GM12878 (cell line): ENCODE results near the gene ZNF107. TPM values are rescaled to one million over a fixed set of nuclear protein-coding genes. Genes with fewer than 3 reads are reported as not detected.
A peak's percentile ranks its signal among the peaks of the same experiment; 100 is the strongest.

Source experiments
- ATAC-seq: fragments of 200-7000 bp; cut with Tn5 transposase; 3 replicates; pipeline ENCODE4 v1.9.1; 2020; ENCODE audit warnings: mild to moderate bottlenecking, moderate library complexity
- BruUV-seq: library from RNA; stranded (reverse); fragments of 400-500 nt; replicated peaks from 2 replicates; lab custom pipeline; 2021; lab: Mats Ljungman, UMichigan
- CTCF ChIA-PET: fragments of 300-600 bp; sonication (Branson Sonifier 250); formaldehyde crosslinking; extraction: SDS; loops from one replicate; lab custom pipeline; 2021; ENCODE audit warnings: inconsistent platforms; lab: Yijun Ruan, JAX
- POLR2A ChIA-PET: fragments of 350-600 bp; formaldehyde crosslinking; extraction: SDS; loops from one replicate; lab custom pipeline; 2021; ENCODE audit warnings: inconsistent platforms; lab: Charles Lee
- RAD21 ChIA-PET: fragments of 300-600 bp; sonication (Branson Sonifier 250); formaldehyde crosslinking; loops from one replicate; lab custom pipeline; 2023; ENCODE audit warnings: antibody characterized with exemption; ENCODE audit not compliant: unreplicated experiment; lab: Charles Lee
- SMC1A ChIA-PET: fragments of 300-600 bp; sonication (Branson Sonifier 250); formaldehyde crosslinking; loops from one replicate; lab custom pipeline; 2023; ENCODE audit not compliant: unreplicated experiment, uncharacterized antibody; lab: Charles Lee
- DNase-seq: peaks from one replicate; pipeline ENCODE4 v3.0.0-alpha.2; 2011; ENCODE audit warnings: low read depth, low spot score
- FAIRE-seq: peaks from 3 replicates; lab custom pipeline; 2011; peaks lifted over from hg19 to GRCh38; lab: Jason Lieb, UNC
- H2AFZ ChIP-seq: 2 replicates; pipeline ENCODE4 v1.6.0; 2011; ENCODE audit warnings: low read depth, low read length, control low read depth; ENCODE audit not compliant: control insufficient read depth
- H3K27ac ChIP-seq: 2 replicates; pipeline ENCODE4 v1.5.1; 2011; ENCODE audit warnings: control low read depth; ENCODE audit not compliant: control insufficient read depth, insufficient read depth
- H3K27me3 ChIP-seq, 2 experiments: replicated peaks in 1 of 2; 2 replicates each; pipeline versions ENCODE4 v1.6.0 to v1.6.1; 2011; ENCODE audit warnings: low read length in 1 of 2; ENCODE audit not compliant: control insufficient read depth in 2 of 2, insufficient read depth in 2 of 2
- H3K36me3 ChIP-seq, 2 experiments: 2 replicates each; pipeline ENCODE4 v1.5.1; 2011; ENCODE audit warnings: low read length in 1 of 2; ENCODE audit not compliant: control insufficient read depth in 2 of 2, insufficient read depth in 2 of 2
- H3K4me1 ChIP-seq: 2 replicates; pipeline ENCODE4 v1.6.1; 2011; ENCODE audit warnings: mild to moderate bottlenecking, low read length, moderate library complexity, mixed read lengths; ENCODE audit not compliant: control insufficient read depth, insufficient read depth
- H3K4me2 ChIP-seq: 2 replicates; pipeline ENCODE4 v1.6.0; 2011; ENCODE audit warnings: control low read depth; ENCODE audit not compliant: control insufficient read depth, insufficient read depth
- H3K4me3 ChIP-seq: fragments of 200-600 bp; sonication (generic); 2 replicates; pipeline ENCODE4 v1.5.1; 2016
- H3K79me2 ChIP-seq: 2 replicates; pipeline ENCODE4 v1.6.0; 2011; ENCODE audit warnings: low read length; ENCODE audit not compliant: control insufficient read depth, insufficient read depth
- H3K9ac ChIP-seq: 2 replicates; pipeline ENCODE4 v1.8.0; 2011; ENCODE audit warnings: low read length, control low read depth, mixed read lengths; ENCODE audit not compliant: control insufficient read depth, insufficient read depth
- H3K9me3 ChIP-seq: replicated peaks from 3 replicates; pipeline ENCODE4 v1.5.1; 2011; ENCODE audit warnings: mild to moderate bottlenecking, low read length; ENCODE audit not compliant: control insufficient read depth, insufficient read depth
- H4K20me1 ChIP-seq: 2 replicates; pipeline ENCODE4 v1.6.0; 2011; ENCODE audit not compliant: control insufficient read depth, insufficient read depth
- ASH2L ChIP-seq: fragments of 300-600, 200-600 bp; sonication (generic); IDR thresholded peaks from 2 replicates; pipeline ENCODE4 v1.6.1; 2017; ENCODE audit warnings: low read depth, mild to moderate bottlenecking, borderline replicate concordance
- BRCA1 ChIP-seq: IDR thresholded peaks from 2 replicates; pipeline ENCODE4 v1.6.1; 2011; ENCODE audit warnings: low read depth, low read length, improper control_type of control experiment
- HCFC1 ChIP-seq: fragments of 150-350 bp; IDR thresholded peaks from 2 replicates; pipeline ENCODE4 v1.6.1; 2014; ENCODE audit warnings: low read length
- NFXL1 ChIP-seq: fragments of 450-650 bp; IDR thresholded peaks from 2 replicates; pipeline ENCODE4 v1.6.1; 2017; ENCODE audit warnings: antibody characterized with exemption, mild to moderate bottlenecking, borderline replicate concordance
- RAD21 ChIP-seq: IDR thresholded peaks from 2 replicates; pipeline ENCODE4 v1.6.1; 2011; ENCODE audit warnings: mild to moderate bottlenecking, low read depth, low read length, moderate library complexity; ENCODE audit not compliant: insufficient read depth
- SMC3 ChIP-seq: IDR thresholded peaks from 2 replicates; pipeline ENCODE4 v1.6.1; 2011; ENCODE audit warnings: low read length, improper control_type of control experiment, borderline replicate concordance
- TCF7 ChIP-seq: IDR thresholded peaks from 2 replicates; pipeline ENCODE4 v1.6.1; 2014; ENCODE audit warnings: antibody characterized with exemption, borderline replicate concordance
- ZBED1 ChIP-seq: IDR thresholded peaks from 2 replicates; pipeline ENCODE4 v1.6.1; 2016; ENCODE audit warnings: borderline replicate concordance
- ZNF274 ChIP-seq: IDR thresholded peaks from one replicate; pipeline ENCODE4 v1.8.0; 2011; ENCODE audit not compliant: insufficient read length, insufficient read depth
- WGBS: methylation state at CpG from one replicate; pipeline ENCODE4 v1.1.6; 2016; ENCODE audit warnings: low lambda C conversion rate; ENCODE audit not compliant: insufficient replicate concordance, insufficient coverage; ENCODE audit errors: missing lambda C conversion rate; 5-methylcytosine and 5-hydroxymethylcytosine counted together
- in situ Hi-C: fragments of 300-500 bp; cut with MboI; formaldehyde crosslinking; loops from 9 replicates; pipeline ENCODE4 v1.14.3; 2018; ENCODE audit warnings: mixed read lengths
- intact Hi-C: fragments of 100-400 bp; cut with micrococcal nuclease; formaldehyde crosslinking; loops from one replicate; pipeline ENCODE4 v1.14.2; 2022; ENCODE audit not compliant: unreplicated experiment
- polyA plus RNA-seq, 11 experiments: library from polyadenylated mRNA; depleted of rRNA in 4 of 11; unstranded in 6 of 11; stranded (reverse) in 5 of 11; fragments of >200 nt; fragmentation: Nextera tagmentation in 4 of 11; fragmentation: Illumina TruSeq in 1 of 11; extraction: Ambion mirVana in 4 of 11; extraction: Trizol in 1 of 11; gene quantifications; 1 replicate in 1 of 11; 2 replicates in 10 of 11; pipeline versions ENCODE4 v1.2.1 to v1.2.3, GENCODE V29; 2011 to 2016; ENCODE audit warnings: inconsistent platforms in 2 of 11, missing spikeins in 2 of 11, low read depth in 1 of 11
- total RNA-seq, 4 experiments: library from RNA; depleted of rRNA in 3 of 4; stranded (reverse); fragments of >200 nt in 3 of 4; fragmentation: Illumina TruSeq in 1 of 4; extraction: Trizol in 1 of 4; gene quantifications; 2 replicates each; pipeline versions ENCODE4 v1.2.1 to v1.2.3, GENCODE V29; 2013 to 2021
- TF ChIP-seq, protein P1 (sequence below), 3 experiments: IDR thresholded peaks in 2 of 3; conservative IDR thresholded peaks in 1 of 3; 2 replicates each; pipeline ENCODE4 v1.5.1; 2011; ENCODE audit warnings: low read depth in 3 of 3, low read length in 3 of 3, mild to moderate bottlenecking in 3 of 3, control low read depth in 2 of 3, moderate library complexity in 2 of 3, inconsistent platforms in 1 of 3, mixed read lengths in 1 of 3; ENCODE audit not compliant: control insufficient read depth in 2 of 3, insufficient read depth in 1 of 3; ENCODE audit errors: extremely low read depth in 1 of 3
- TF ChIP-seq, protein P2 (sequence below): IDR thresholded peaks from 2 replicates; pipeline ENCODE4 v1.6.1; 2011; ENCODE audit warnings: low read depth, mild to moderate bottlenecking, low read length, moderate library complexity, borderline replicate concordance; ENCODE audit errors: extremely low read depth
- TF ChIP-seq, protein P3 (sequence below): fragments of 450-650 bp; IDR thresholded peaks from 2 replicates; pipeline ENCODE4 v1.6.1; 2014; ENCODE audit warnings: mild to moderate bottlenecking

Gene ZNF107
- total and polyA plus RNA-seq, 10 of the 15 experiments (the other 5 are each of a cell fraction or from before 2014, with no cell fraction given): 3.2 to 23.3 (median 13.7) TPM

GRCh38 chr7:64628721-64629120 lies 37.2 kb upstream of the ZNF107 start:
- Histone ChIP-seq H4K20me1 (no peaks in the 10 kb centered on the region), H3K4me2 (no peak overlapping the region)
- in situ Hi-C loops: no loop called here

DNA sequence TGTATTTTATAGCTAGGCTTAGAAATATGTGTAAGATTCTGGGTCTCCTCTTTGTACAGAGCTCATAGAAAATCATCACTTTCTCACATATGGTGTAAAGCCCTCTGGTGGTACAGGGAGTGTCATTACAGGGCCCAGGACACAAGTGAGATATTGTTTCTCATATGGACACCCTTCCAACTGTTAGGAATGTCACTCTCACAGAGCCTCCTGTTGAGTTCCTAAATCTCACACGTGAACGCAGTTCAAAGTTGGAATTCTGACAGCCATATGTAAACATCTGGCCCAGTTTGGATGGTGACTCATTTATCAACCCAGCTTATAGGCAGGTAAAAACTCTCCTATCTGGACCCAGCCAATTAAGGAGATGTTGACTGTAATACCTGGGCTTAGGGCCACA lies 35.4 kb upstream of the ZNF107 start:
- FAIRE-seq (no peak), ATAC-seq (0 out of 3 replicates have a peak, but pooled peaks have one; percentile 38), DNase-seq (no peak)
- Histone ChIP-seq H3K4me2 (no peak overlapping the region), H3K27me3 (no peaks in the 10 kb centered on the region), H3K27ac (no peak overlapping the region), H3K4me1 (no peaks in the 10 kb centered on the region), H3K9ac (no peak overlapping the region), H2AFZ (no peak overlapping the region), H3K9me3 (no peaks in the 10 kb centered on the region; the same call in 2 of the 3 replicates), H3K4me3 (no peak overlapping the region), H3K79me2 (no peaks in the 10 kb centered on the region), H3K36me3 (no peaks in the 10 kb centered on the region), H4K20me1 (no peaks in the 10 kb centered on the region)
- ChIA-PET CTCF (no interaction called here), SMC1A (interaction anchor here (1.0 kb wide), 1 partner anchor 309 kb away, joined by 5 read pairs; no protein-coding TSS in a partner anchor), RAD21 (no interaction called here), POLR2A (no interaction called here)
- WGBS: 0% methylated on average over 2 of the region's 2 CpGs
- in situ Hi-C loops (no loop called here), intact Hi-C loops (no loop called here)
- peak; percentile 31; the same call in 1 of the 2 replicates for TF ChIP-seq SMC3
- TF ChIP-seq, protein P1, sequence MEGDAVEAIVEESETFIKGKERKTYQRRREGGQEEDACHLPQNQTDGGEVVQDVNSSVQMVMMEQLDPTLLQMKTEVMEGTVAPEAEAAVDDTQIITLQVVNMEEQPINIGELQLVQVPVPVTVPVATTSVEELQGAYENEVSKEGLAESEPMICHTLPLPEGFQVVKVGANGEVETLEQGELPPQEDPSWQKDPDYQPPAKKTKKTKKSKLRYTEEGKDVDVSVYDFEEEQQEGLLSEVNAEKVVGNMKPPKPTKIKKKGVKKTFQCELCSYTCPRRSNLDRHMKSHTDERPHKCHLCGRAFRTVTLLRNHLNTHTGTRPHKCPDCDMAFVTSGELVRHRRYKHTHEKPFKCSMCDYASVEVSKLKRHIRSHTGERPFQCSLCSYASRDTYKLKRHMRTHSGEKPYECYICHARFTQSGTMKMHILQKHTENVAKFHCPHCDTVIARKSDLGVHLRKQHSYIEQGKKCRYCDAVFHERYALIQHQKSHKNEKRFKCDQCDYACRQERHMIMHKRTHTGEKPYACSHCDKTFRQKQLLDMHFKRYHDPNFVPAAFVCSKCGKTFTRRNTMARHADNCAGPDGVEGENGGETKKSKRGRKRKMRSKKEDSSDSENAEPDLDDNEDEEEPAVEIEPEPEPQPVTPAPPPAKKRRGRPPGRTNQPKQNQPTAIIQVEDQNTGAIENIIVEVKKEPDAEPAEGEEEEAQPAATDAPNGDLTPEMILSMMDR (IDR thresholded peaks at IDR 0.05 in 2 of 3, conservative IDR thresholded peaks at IDR 0.05 in 1 of 3; ENCODE audit: control insufficient read depth in 2 of 3, extremely low read depth in 1 of 3, insufficient read depth in 1 of 3, low read depth in 3 of 3, low read length in 3 of 3): peak; percentile 26 to 35 (median 35); a peak in 4 of 6 replicates
- TF ChIP-seq RAD21: peak; percentile 35; the same call in 1 of the 2 replicates
- TF ChIP-seq, protein P2, sequence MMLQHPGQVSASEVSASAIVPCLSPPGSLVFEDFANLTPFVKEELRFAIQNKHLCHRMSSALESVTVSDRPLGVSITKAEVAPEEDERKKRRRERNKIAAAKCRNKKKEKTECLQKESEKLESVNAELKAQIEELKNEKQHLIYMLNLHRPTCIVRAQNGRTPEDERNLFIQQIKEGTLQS: no peak
- TF ChIP-seq ASH2L: no peak
- BruUV-seq: no TSS peak

More at GRCh38 chr7:64628721-64629120, 37.2 kb upstream of the ZNF107 start:
- Histone ChIP-seq H3K79me2 (no peaks in the 10 kb centered on the region), H3K36me3 (no peaks in the 10 kb centered on the region), H3K9me3 (no peaks in the 10 kb centered on the region; the same call in 2 of the 3 replicates), H3K4me1 (no peaks in the 10 kb centered on the region), H3K9ac (no peak overlapping the region), H3K4me3 (no peak overlapping the region), H2AFZ (no peak overlapping the region), H3K27ac (no peak overlapping the region), H3K27me3 (no peaks in the 10 kb centered on the region)
- intact Hi-C loops: no loop called here
- TF ChIP-seq, protein P3, sequence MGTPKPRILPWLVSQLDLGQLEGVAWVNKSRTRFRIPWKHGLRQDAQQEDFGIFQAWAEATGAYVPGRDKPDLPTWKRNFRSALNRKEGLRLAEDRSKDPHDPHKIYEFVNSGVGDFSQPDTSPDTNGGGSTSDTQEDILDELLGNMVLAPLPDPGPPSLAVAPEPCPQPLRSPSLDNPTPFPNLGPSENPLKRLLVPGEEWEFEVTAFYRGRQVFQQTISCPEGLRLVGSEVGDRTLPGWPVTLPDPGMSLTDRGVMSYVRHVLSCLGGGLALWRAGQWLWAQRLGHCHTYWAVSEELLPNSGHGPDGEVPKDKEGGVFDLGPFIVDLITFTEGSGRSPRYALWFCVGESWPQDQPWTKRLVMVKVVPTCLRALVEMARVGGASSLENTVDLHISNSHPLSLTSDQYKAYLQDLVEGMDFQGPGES: no peak
- no peak for TF ChIP-seq HCFC1
- no peak for TF ChIP-seq ZNF274
- no peak for TF ChIP-seq BRCA1
- TF ChIP-seq ZBED1: no peak
- TF ChIP-seq TCF7: no peak
- TF ChIP-seq NFXL1: no peak
- ChIA-PET SMC1A (no interaction called here), RAD21 (no interaction called here), POLR2A (no interaction called here), CTCF (interaction anchor here (1.2 kb wide), 1 partner anchor 8 kb away, joined by 3 read pairs; no protein-coding TSS in a partner anchor)
- DNase-seq (no peak), ATAC-seq (no peak), FAIRE-seq (no peak)
- no TSS peak for BruUV-seq
- WGBS: 32% methylated on average over 3 of the region's 3 CpGs
